Hindlimb muscle (tissue), 1 donor: ENCODE measurements around the gene CBL. TPM values are rescaled to one million over a fixed set of nuclear protein-coding genes. Genes with fewer than 3 reads are reported as not detected.

Source experiments
- DNase-seq: peaks from one replicate; pipeline ENCODE4 v3.0.0-alpha.2; 2013
- polyA plus RNA-seq: library from polyadenylated mRNA; unstranded; fragments of 120-200 nt; gene quantifications from one replicate; pipeline ENCODE4 v1.2.1, GENCODE V29; 2013; ENCODE audit not compliant: insufficient read length

Gene CBL
- polyA plus RNA-seq, 1 donor = 13.4 TPM

DNA sequence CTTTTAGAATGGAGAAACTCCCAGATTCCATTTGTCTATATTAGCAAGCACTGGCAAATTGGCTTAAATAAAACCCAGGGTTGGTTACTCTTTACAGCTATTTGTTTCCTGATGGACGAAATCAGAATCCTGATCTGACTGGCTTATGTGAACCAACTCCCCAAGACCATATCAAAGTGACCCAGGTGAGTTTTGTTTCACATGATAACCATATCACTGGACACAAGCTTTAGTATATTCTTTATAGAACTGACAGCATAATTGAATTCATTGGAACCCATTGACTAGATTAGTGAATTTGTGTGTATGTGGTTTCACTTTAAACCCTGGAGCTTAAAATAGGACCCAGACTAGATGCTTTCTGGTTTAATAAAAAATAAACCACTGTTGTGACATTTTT is 71.5 kb downstream of the CBL start:
- no peak for DNase-seq

DNA sequence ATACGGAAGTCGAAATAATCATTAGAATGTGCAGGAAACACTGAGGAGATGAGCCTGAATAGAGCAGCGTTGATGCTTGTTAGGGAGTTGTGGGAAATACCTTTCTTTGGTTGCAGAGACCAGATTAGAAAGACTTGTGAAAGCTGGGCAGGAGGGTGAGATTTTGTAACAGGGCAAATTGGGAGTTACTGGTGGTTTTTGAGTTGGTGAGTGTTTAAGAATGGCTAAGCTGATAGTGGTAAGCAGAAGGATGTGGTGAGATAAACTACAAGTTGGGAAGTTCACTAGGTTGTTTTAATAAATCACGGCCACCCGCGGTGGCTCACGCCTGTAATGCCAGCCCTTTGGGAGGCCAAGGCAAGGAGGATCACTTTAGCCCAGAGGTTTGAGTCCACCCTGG is 76.4 kb downstream of the CBL start:
- DNase-seq = no peak

DNA sequence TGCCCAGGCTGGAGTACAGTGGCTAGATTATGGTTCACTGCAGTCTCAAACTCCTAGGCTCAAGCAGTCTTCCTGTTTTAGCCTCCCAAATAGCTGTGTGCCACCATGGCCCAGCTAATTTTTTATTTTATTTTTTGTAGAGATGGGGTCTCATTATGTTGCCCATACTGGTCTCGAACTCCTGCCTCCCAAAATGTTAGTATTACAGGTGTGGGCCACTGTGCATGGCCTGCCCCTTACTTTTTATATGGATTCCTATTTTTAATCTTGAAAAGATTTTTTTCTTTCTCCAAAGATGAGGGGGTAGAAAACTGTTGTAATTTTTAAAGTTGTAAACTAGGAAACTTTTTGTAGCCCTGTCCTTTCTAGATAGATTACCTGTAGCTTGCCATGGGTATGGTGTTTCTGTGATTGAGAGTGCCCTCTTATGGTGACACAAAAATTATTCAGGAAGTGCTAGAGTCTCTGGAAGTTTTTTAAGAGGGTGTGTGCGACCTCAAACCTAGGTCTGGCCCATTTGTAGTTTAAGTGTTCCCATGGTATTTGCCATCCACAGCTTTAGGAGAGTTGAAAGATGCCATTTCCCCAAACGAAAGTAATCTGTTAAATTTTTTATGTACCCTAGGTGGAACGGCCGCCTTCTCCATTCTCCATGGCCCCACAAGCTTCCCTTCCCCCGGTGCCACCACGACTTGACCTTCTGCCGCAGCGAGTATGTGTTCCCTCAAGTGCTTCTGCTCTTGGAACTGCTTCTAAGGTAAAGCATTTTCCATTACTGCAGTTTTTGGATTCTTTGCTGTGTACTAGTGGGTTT is 78.4 kb downstream of the CBL start:
- DNase-seq = no peak

DNA sequence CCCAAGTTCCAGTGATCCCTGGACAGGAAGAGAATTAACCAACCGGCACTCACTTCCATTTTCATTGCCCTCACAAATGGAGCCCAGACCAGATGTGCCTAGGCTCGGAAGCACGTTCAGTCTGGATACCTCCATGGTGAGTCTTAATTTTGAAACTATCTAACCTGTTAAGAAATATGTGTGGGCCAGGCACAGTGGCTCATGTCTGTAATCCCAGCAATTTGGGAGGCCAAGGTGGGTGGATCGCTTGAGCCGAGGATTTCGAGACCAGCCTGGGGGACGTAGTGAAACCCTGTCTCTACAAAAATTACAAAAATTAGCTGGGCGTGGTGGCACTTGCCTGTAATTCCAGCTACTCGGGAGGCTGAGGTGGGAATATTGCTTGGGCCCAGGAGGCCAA is 79.3 kb downstream of the CBL start:
- no peak for DNase-seq

DNA sequence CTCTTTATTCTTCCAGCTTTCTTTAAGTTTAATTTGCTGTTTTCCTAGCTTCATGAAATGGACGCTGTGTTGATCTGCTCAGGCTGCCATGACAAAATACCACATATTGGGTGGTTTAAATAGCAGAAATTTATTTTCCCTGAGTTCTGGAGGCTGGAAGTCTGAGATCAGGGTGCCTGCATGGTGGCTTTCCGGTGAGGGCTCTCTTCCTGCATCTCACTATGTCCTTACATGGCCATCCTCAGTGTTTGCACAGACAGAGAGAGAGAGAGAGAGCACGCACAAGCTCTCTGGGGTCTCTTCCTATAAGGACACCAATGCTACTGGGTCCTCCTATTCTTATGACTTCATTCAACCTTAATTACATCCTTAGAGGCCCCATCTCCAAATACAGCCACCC is 82.1 kb downstream of the CBL start:
- no peak for DNase-seq

DNA sequence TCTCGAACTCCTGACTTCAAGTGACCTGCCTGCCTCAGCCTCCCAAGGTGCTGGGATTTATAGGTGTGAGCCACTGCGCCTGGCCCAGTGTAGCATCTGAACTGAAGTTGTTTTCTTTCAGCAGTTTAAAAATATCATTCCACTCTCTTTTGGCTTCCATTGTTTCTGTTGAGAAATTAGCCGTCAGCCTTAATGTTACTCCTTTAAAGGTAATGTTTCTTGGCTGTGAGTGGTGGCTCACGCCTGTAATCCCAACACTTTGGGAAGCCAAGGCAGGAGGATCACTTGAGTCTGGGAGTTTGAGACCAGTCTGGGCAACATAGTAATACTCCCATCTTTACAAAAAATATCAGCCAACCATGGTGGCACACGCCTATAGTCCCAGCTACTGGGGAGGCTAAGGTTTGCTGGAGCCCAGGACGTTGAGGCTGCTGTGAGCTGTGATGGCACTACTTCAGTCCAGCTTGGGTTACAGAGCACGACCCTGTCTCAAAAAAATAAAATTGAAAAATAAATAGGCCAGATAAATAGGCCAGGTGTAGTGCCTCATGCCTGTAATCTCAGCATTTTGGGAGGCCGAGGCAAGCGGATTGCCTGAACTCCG is 84.9 kb downstream of the CBL start:
- no peak for DNase-seq

DNA sequence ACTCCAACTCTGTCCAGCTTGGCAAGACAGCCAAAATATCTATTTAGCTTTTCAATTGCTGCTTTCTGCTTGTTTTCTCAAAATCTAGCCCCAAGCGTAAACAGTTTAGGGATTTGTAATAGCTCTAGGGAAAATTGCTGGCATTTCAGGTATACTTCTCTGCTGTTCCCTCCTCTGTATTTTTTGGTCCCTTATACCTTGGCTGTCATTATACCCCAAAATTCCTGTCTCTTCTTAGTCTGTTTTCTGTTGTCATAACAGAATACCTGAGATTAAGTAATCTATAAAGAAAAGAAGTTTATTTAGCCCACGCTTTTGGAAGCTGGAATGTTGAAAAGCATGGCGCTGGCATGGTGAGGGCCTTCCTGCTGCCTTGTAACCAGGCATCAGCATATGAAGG is 87.3 kb downstream of the CBL start:
- no peak for DNase-seq

- DNase-seq = no peak
Observed at GRCh38 chr11:119295178-119295577, 89.0 kb downstream of the CBL start.

DNA sequence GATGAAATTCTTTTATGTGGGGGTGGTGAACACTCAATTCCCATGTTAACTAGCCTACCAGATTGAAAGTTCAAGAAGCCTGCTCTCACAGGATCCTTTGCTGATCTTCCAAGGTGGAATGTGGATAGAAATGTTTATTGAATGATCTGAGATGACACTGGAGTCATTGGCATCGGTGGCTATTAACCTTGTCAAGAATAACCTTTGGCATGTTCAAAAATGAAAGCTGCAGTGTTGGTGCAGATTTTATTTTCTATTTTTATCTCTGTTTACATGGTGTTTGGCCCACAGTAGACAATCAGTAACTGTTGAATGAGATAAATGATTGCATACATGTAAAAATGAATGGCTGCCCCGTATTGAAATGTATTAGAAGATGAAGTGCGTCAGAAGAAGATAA is 91.8 kb downstream of the CBL start:
- DNase-seq = no peak

GRCh38 chr11:119298726-119299125 is 92.6 kb downstream of the CBL start:
- DNase-seq = peak; percentile 59

DNA sequence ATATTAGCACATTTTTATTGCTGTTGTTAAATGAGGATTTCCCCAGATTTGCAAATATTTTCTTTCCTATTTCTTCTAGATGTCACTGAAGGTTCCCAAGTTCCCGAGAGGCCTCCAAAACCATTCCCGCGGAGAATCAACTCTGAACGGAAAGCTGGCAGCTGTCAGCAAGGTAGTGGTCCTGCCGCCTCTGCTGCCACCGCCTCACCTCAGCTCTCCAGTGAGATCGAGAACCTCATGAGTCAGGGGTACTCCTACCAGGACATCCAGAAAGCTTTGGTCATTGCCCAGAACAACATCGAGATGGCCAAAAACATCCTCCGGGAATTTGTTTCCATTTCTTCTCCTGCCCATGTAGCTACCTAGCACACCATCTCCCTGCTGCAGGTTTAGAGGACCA is 93.3 kb downstream of the CBL start:
- DNase-seq = no peak

DNA sequence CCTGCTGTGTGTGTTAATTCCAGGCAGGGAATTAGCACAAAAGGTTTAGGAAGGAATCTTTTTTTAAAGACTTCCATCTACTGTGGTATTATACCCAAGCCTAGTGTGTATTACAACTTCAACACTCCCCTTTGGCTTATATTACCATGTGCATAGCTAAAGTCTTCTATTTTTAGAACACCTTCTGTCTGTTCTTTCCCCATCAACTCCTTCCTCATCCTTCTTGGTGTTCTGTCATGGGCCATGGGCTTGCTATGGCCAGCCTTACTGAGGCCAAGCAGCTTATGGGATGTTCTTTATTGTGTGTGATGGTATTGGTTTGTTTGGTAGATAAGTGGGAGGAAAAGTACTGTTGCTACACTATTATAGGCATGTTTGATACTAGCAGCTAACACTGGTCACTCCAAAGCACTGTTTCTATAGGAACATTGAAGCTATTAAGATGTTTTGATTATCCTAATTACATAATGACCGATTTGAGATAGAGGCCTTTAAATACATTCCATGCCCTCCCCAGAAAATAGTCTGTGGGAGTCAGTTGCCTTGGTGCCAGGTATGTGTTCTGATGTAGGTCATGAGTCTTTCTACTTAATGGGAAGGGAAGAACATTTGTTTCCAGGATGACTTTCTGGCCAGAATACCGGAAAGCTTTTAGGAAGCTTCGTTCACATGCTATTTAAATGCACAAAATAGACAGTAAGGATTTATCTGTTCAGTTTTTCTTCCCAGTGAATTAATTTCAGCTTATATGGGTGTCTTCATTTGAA is 94.2 kb downstream of the CBL start:
- DNase-seq = no peak

- DNase-seq = no peak
Observed at GRCh38 chr11:119303227-119303718, 97.1 kb downstream of the CBL start.

- DNase-seq = no peak
Observed at GRCh38 chr11:119305556-119306372, 99.6 kb downstream of the CBL start.

DNA sequence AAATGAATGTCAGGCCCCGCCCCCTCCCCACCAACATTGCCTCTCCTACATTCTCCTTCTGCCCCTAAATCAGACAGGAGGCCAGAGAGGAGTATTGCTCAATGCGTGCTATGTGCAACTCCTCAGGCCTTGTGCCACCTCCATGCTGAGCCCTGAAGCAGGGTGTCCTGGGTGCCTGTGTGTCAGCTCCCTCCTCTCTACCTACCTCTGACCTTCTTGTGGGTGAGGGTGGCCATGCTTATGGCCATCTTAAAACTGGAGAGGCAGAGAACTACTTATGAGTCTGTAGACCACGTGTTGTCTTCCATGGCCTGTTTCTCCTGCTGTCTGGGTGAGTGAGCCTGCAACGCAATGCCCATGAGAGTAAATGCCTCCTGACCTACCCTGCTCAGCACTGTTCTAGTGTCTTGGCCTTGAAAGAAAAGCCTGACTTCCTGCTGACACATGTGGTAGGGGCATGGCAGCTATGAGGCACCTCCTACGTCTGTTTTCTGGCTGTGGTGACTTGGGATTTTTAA is 100.3 kb downstream of the CBL start:
- DNase-seq = no peak

- DNase-seq = no peak
Observed at GRCh38 chr11:119307219-119307618, 101.1 kb downstream of the CBL start.

DNA sequence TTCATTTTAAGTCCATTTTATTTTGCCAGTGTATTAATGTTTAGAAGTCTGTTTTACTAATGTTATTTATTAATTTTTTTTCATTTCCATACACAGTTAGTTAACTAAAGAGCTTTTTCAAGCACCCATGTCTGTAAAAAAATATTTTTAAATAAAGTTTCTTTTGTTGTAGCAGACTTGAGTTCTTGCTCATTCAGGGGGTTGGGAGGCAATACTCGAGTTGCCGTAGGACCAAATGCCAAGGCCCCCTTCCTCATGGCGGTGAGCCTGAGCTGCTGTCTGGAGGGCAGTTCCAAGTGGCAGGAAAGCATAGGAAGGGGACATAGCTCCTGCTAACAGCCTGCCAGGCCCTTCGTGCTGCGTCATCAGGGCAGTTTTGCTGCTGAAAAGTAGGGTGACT is 101.8 kb downstream of the CBL start:
- DNase-seq = no peak

DNA sequence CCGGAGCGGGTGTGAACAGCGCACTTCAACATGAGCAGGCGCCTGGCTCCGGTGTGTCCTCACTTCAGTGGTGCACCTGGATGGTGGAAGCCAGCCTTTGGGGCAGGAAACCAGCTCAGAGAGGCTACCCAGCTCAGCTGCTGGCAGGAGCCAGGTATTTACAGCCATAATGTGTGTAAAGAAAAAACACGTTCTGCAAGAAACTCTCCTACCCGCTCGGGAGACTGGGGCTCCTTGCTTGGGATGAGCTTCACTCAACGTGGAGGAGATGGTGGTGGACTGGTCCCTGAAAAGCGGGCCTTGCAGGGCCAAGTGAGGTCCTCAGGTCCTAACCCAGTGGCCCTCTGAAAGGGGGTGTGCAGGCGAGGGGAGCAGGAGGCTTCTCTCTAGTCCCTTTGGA is 103.3 kb downstream of the CBL start:
- DNase-seq = no peak

DNA sequence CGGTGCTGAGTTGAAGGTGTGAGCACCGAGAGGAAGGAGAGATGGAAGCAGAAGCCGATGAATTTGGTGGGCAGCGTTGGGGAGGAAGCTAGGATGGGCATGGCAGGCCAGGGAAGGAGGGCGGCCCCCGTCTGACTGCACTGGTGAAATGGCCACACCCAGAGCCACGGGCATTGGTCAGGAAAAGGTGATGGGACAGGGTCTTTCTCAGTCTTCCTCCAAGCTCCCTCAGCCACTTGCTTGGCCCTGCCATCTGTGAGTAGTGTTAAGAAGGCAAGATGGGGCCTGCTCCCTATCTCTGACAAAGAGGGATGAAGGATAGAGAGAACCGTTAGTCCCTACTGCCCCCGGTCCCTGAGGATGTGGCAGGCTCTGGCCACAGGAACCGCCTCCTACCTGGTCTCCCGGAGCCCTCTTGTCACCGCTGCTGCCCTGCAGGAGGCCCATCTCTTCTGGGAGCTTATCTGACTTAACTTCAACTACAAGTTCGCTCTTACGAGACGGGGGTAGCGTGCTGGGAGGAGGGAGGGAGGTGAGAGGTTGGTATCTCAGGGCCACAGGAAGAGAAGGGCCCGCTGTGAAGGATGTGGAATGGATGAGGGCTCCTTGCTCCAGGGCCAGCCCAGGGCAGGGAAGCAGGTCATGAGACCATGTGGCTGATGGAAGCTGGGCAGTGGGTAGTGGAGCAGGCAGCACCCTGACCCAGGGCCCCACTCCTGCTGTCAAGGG is 104.0 kb downstream of the CBL start:
- DNase-seq = no peak

DNA sequence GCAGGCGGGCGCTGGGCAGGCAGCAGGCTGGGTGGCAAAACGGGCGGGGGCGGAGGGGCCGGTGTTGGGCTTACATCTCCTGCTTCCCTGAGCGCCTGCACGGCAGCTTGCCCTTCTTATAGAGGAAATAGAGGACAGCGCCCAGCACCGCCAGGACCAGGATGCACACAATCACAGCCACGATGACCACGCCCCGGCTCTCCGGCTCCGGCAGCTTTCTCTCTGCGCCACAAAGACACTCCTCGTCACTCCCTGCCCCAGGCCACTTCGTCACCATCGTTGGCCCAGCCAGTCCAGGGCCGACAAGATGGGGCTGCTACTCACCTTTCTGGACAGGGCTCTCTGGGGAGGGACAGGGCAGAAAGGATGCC is 104.5 kb downstream of the CBL start:
- DNase-seq = no peak

DNA sequence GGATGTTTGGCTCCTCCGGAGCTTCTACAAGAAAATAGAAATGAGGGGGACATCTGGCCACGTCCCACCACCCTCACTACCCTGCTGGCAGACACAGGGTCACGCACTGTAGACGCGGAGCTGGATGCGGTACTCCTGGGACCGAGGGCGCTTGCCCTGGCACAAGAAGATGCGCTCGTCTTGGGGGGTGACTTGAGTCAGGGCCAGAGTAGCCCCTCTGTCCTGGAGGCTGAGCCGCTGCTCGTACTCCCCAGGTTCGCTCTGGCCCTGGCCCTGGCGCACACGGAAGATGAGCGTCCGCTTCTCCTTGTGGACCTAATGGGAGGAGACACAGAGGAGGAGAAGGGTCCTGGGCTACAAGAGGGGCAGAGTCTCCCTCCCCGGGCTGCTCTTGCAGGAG is 108.6 kb downstream of the CBL start:
- no peak for DNase-seq
